Measurements from ENCODE around the gene BCL2L2.
"Not testable (repeated sequence)": the region's sequence is repeated elsewhere in the genome, so short reads cannot be mapped to it uniquely, and the experiment has no call there.

BCL2L2 gene

GRCh38 chr14:23324993-23325392 is 18.4 kb downstream of the BCL2L2 start:
- no peak for DNase-seq

GRCh38 chr14:23325746-23326145 is 19.1 kb downstream of the BCL2L2 start:
- not testable (repeated sequence) for DNase-seq

GRCh38 chr14:23326491-23327332 is 20.1 kb downstream of the BCL2L2 start:
- no peak for DNase-seq

GRCh38 chr14:23327947-23328744 is 21.5 kb downstream of the BCL2L2 start:
- DNase-seq = peak; percentile 75

- DNase-seq = no peak
These were observed 29.0 kb downstream of the BCL2L2 start for GRCh38 chr14:23335623-23336022.

- DNase-seq = no peak
These were observed 33.1 kb downstream of the BCL2L2 start for GRCh38 chr14:23339506-23340268.

- DNase-seq = no peak
These were observed 37.8 kb downstream of the BCL2L2 start for GRCh38 chr14:23344481-23344880.

GRCh38 chr14:23345987-23346692 is 39.5 kb downstream of the BCL2L2 start:
- peak in 1 of 2 experiments; percentile 7 for DNase-seq

- DNase-seq = peak in 1 of 2 experiments; percentile 8
These were observed 40.2 kb downstream of the BCL2L2 start for GRCh38 chr14:23346693-23347405.

GRCh38 chr14:23347406-23348296 is 41.0 kb downstream of the BCL2L2 start:
- DNase-seq = peak in 1 of 2 experiments; percentile 2

- DNase-seq = peak in 1 of 2 experiments; percentile 7
These were observed 41.6 kb downstream of the BCL2L2 start for GRCh38 chr14:23348297-23348655.

GRCh38 chr14:23349156-23349845 is 42.7 kb downstream of the BCL2L2 start:
- DNase-seq = peak in 1 of 2 experiments; percentile 1

- DNase-seq = peak in 1 of 2 experiments; percentile 24
These were observed 45.3 kb downstream of the BCL2L2 start for GRCh38 chr14:23351681-23352505.

- DNase-seq = peak; percentile 57 to 71
These were observed 46.1 kb downstream of the BCL2L2 start, which contains the start of gene SLC22A17 for GRCh38 chr14:23352506-23353432. Gene SLC22A17, minus strand, starts transcription at chr14:23352887.

- no peak for DNase-seq
These were observed 46.8 kb downstream of the BCL2L2 start for GRCh38 chr14:23353433-23353780.

- no peak for DNase-seq
These were observed 48.4 kb downstream of the BCL2L2 start for GRCh38 chr14:23354990-23355389.

GRCh38 chr14:23355871-23356435 is 49.3 kb downstream of the BCL2L2 start:
- no peak for DNase-seq

GRCh38 chr14:23356662-23357061 is 50.0 kb downstream of the BCL2L2 start:
- DNase-seq = no peak
